Sigmoid colon (tissue), 7 donors: ENCODE data around the gene NRM. TPM values are rescaled to one million over a fixed set of nuclear protein-coding genes. Genes with fewer than 3 reads are reported as not detected.

Source experiments
- DNase-seq: peaks from one replicate; pipeline ENCODE4 v3.0.0-alpha.2; 2019
- H3K27ac ChIP-seq, 4 donors: fragments of 200-600 bp; sonication (generic); one replicate each; pipeline ENCODE4 v1.5.1; 2016 to 2019; ENCODE audit warnings: mild to moderate bottlenecking in 1 of 4
- H3K27me3 ChIP-seq, 3 donors: fragments of 200-600 bp; sonication (generic); one replicate each; pipeline ENCODE4 v1.5.1; 2019; ENCODE audit warnings: mild to moderate bottlenecking in 1 of 3
- H3K36me3 ChIP-seq, 4 donors: fragments of 200-600 bp; sonication (generic); one replicate each; pipeline ENCODE4 v1.5.1; 2016 to 2019
- H3K4me1 ChIP-seq, 4 donors: fragments of 200-600 bp; sonication (generic); one replicate each; pipeline ENCODE4 v1.5.1; 2017 to 2019
- H3K4me3 ChIP-seq, 4 donors: fragments of 200-600 bp; sonication (generic); one replicate each; pipeline ENCODE4 v1.5.1; 2017 to 2019; ENCODE audit warnings: mild to moderate bottlenecking in 2 of 4, moderate library complexity in 1 of 4
- H3K9me3 ChIP-seq, 4 donors: fragments of 200-600 bp in 3 of 4; sonication (generic) in 3 of 4; one replicate each; pipeline versions ENCODE4 v1.5.1 to v1.6.1; 2013 to 2019
- EP300 ChIP-seq, 4 donors: sonication (generic); formaldehyde crosslinking; IDR thresholded peaks; one replicate each; pipeline ENCODE4 v1.6.1; 2017; ENCODE audit warnings: antibody characterized with exemption in 4 of 4
- POLR2A ChIP-seq, 2 donors: fragments of 450-650 bp; IDR thresholded peaks; one replicate each; pipeline ENCODE4 v1.6.1; 2016; ENCODE audit warnings: antibody characterized with exemption in 2 of 2, mild to moderate bottlenecking in 2 of 2, moderate library complexity in 2 of 2
- POLR2AphosphoS5 ChIP-seq, 4 donors: sonication (generic); formaldehyde crosslinking; IDR thresholded peaks; one replicate each; pipeline ENCODE4 v1.6.1; 2017; ENCODE audit warnings: antibody characterized with exemption in 4 of 4
- WGBS, 2 donors: extraction: QIAGEN DNeasy Blood & Tissue Kit; methylation state at CpG; one replicate each; pipeline ENCODE4 v1.1.7; 2013; 5-methylcytosine and 5-hydroxymethylcytosine counted together
- intact Hi-C: fragments of 100-400 bp; cut with DNase I; formaldehyde crosslinking; loops from one replicate; pipeline ENCODE4 v1.15.1; 2023
- polyA plus RNA-seq, 3 donors: library from polyadenylated mRNA; stranded (reverse); fragments of 200-250 nt; gene quantifications; one replicate each; pipeline ENCODE4 v1.2.3, GENCODE V29; 2013
- total RNA-seq, 4 donors: library from RNA; depleted of rRNA; stranded (reverse); fragments of >200 nt; gene quantifications; one replicate each; pipeline ENCODE4 v1.1.0, GENCODE V29; 2016
- TF ChIP-seq, protein P1 (sequence below), 4 experiments: fragments of 450-650 bp in 3 of 4; fragments of 200-600 bp in 1 of 4; IDR thresholded peaks; one replicate each; pipeline ENCODE4 v1.5.1; 2016 to 2019; ENCODE audit warnings: antibody characterized with exemption in 4 of 4, mild to moderate bottlenecking in 3 of 4, moderate library complexity in 2 of 4
- donor health status: healthy with polysubstance abuse.
- donor health status: Bipolar disorder and iron deficiency.
- donor health status: healthy.

NRM gene
- total and polyA plus RNA-seq, 7 donors = 1.8 to 13.8 (median 3.6) TPM

DNA sequence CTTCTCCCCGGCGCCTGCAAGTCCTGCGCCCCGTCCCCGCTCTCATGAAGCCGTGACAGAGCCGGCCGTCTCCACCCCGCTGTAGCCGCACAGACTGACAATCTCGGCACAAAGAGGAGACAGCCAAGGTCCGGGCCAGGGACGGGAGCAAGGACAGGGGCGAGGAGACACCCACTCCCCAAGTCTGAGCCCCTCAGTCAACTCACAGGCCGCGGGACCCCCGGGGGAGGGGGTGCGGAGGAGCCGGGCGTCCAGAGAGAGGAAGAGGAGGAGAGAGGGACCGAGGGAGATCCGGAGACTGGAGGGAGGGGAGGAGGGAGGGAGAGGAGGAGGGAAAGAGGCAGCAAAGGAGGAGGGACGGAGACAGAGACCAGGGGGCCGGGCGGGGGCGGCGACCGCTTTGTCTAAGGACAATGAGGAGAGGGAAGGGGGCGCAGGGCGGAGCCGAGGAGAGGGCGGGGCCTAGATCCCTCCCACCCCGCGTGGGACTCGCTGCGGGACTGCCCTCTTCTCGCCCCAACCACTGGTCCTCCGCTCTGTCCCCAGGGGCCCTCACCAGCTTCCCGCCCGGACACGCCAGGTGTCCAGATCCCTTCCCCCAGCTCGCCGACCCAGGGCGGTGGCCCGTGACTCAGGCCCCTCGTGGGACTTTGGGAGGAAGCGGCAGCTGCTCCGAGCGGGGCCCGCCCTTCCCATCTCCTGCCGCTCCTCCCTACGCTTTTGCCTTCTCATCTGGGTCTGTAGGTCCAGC is 3.7 kb downstream of the NRM start:
- Histone ChIP-seq H3K4me1 (peaks cover 0 to 80% (median 73%) of the 10 kb centered on the region in 4 donors), H3K9me3 (no peaks in the 10 kb centered on the region), H3K27me3 (no peaks in the 10 kb centered on the region), H3K27ac (peak overlapping the region; percentile 94 to 99 (median 98)), H3K4me3 (peak overlapping the region; percentile 63 to 87 (median 72)), H3K36me3 (no peaks in the 10 kb centered on the region)
- DNase-seq = peak; percentile 98
- intact Hi-C loops = loop anchor here (1.0 to 2.0 kb wide), 3 partner anchors 29 to 70 kb away; partner anchors contain the start of genes MRPS18B, PPP1R10 and TUBB
- TF ChIP-seq EP300 (IDR thresholded peaks at IDR 0.05) (peak in 2 of 4 donors; percentile 68 to 72), POLR2A (IDR thresholded peaks at IDR 0.05) (peak; percentile 26 to 47), POLR2AphosphoS5 (IDR thresholded peaks at IDR 0.05) (peak; percentile 82 to 97 (median 87))
- TF ChIP-seq, protein P1, sequence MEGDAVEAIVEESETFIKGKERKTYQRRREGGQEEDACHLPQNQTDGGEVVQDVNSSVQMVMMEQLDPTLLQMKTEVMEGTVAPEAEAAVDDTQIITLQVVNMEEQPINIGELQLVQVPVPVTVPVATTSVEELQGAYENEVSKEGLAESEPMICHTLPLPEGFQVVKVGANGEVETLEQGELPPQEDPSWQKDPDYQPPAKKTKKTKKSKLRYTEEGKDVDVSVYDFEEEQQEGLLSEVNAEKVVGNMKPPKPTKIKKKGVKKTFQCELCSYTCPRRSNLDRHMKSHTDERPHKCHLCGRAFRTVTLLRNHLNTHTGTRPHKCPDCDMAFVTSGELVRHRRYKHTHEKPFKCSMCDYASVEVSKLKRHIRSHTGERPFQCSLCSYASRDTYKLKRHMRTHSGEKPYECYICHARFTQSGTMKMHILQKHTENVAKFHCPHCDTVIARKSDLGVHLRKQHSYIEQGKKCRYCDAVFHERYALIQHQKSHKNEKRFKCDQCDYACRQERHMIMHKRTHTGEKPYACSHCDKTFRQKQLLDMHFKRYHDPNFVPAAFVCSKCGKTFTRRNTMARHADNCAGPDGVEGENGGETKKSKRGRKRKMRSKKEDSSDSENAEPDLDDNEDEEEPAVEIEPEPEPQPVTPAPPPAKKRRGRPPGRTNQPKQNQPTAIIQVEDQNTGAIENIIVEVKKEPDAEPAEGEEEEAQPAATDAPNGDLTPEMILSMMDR (IDR thresholded peaks at IDR 0.05) = no peak
- 1% methylated on average over 52 of the region's 52 CpGs for WGBS, 2 donors

DNA sequence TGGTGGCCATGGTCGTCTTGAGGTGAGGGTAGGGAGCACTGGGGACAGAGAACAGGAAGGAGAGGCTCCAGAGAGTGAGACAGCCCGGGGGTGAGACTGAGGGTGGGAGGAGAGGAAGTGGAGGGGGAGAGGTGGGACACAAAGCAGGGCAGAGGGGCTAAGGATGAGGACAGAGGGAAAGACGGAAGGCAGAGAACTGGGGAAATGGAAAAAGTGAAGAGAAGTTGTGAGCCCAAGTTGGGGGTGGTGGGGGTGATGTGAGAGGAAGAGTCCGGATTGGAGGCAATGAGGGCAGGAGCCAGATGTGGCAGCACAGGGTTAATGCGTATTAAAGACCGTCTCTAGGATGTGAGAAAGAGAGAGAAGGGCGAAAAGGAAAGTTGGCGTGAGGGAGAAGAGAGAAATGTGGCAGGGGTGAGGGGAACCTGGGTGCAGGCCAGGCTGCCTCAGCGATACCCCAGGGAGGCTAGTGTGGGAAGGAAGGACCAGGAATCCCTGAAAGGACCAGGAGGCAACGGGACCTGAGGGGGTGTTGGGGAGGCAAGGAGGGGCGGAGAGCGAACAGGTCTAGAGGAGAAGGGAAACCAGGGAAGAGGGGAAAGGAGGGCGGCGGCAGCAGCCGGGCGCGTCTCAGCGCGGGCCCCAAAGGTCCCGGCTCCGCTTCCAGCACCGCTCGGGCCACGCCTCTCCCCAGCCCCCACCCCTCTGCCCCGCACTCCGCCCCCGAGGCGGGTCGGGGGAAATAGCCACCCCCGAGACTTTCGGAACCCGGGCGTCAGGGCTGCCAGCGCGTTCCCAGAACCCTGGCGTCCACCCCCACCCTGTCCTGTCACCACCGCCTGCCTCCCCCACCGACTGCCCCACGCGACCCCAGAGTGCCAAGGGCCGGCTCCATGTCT is 4.5 kb downstream of the NRM start, which contains the start of gene PPP1R18:
Gene PPP1R18 (minus strand): TSS at position 637 of the 899 bp plus-strand sequence. CDS start 627 bp downstream, at position 10.
- TF ChIP-seq, protein P1 (IDR thresholded peaks at IDR 0.05) = no peak
- TF ChIP-seq EP300 (IDR thresholded peaks at IDR 0.05) (no peak), POLR2AphosphoS5 (IDR thresholded peaks at IDR 0.05) (peak; percentile 81 to 93 (median 92)), POLR2A (IDR thresholded peaks at IDR 0.05) (peak; percentile 67 to 79)

DNA sequence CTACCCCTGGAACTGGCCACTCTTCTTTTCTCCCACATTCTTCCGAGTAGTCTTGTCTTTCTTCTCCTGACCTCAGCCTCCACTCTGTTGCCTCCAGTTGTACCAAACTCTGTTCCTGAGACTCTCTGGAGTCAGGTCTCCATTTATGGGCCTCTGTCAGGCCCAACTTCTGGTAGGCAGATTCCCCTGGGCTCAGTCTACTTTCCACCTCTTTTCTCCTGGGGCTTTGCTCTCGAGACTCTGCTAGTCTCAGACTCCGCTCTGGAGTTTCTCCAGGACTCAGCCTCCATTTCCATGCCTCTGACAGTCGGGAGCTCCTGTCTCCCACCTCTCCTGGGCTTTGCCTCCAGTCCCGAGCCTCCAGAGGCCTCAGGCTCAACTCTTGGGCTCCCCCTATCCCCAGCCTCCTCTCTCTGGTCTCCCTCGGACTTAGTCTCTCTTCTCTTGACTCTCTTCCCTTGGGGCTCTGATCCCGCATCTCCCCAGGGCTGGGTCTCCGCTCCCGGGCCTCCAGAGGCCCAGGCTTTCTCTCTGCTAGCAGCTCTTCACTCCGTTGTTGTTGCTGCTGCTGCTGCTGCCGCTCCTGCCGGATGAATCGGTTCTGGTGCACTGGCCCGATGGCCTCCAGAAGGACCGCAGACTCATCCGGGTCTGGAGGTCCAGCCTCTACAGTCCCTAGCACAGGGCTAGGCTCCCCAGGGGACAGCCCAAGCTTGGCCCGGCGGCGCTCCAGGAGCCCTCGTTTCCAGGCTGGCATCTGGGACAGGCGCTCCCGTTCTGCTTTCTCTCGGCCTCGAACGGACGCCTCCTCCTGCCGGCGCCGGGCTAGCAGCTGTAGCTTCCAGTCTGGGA is 5.4 kb downstream of the NRM start:
- peak overlapping the region; percentile 63 to 87 (median 72) for H3K4me3 ChIP-seq
- peak; percentile 73 for DNase-seq
- peak overlapping the region; percentile 94 to 99 (median 98) for H3K27ac ChIP-seq
- H3K36me3 ChIP-seq = peaks cover 0 to 3% (median 0%) of the 10 kb centered on the region in 4 donors
- 34 to 69% methylated on average over 29 of the region's 29 CpGs for WGBS, 2 donors
- no peaks in the 10 kb centered on the region for H3K9me3 ChIP-seq
- no peaks in the 10 kb centered on the region for H3K27me3 ChIP-seq
- intact Hi-C loops = loop anchor here (1.0 to 2.0 kb wide), 2 partner anchors 35 to 69 kb away; partner anchors contain the start of genes MRPS18B, PPP1R10 and TUBB
- TF ChIP-seq POLR2AphosphoS5 (IDR thresholded peaks at IDR 0.05) (no peak), POLR2A (IDR thresholded peaks at IDR 0.05) (no peak), EP300 (IDR thresholded peaks at IDR 0.05) (no peak)
- TF ChIP-seq, protein P1 (IDR thresholded peaks at IDR 0.05) = no peak
- peaks cover 0 to 87% (median 84%) of the 10 kb centered on the region in 4 donors for H3K4me1 ChIP-seq

More for the DNA sequence above, 4.5 kb downstream of the NRM start, which contains the start of gene PPP1R18:
- Histone ChIP-seq H3K4me3 (peak within 1 kb of the TSS; percentile 63 to 87 (median 72)), H3K27me3 (no peaks in the 10 kb centered on the region), H3K4me1 (peaks cover 0 to 82% (median 78%) of the 10 kb centered on the region in 4 donors), H3K36me3 (no peaks in the 10 kb centered on the region), H3K9me3 (no peaks in the 10 kb centered on the region), H3K27ac (peak within 1 kb of the TSS; percentile 94 to 99 (median 98))
- intact Hi-C loops = loop anchor here (1.0 to 2.0 kb wide), 2 partner anchors 34 to 69 kb away; partner anchors contain the start of genes MRPS18B, PPP1R10 and TUBB
- WGBS, 2 donors = 2 to 5% methylated on average over 41 of the region's 41 CpGs
- peak; percentile 94 for DNase-seq
